SKM-1 (cell line): ENCODE results near the gene RASAL2.
A peak's percentile ranks its signal among the peaks of the same experiment; 100 is the strongest.
"Not testable (repeated sequence)": the region's sequence is repeated elsewhere in the genome, so short reads cannot be mapped to it uniquely, and the experiment has no call there.

Source experiments
- DNase-seq: peaks from one replicate; lab custom pipeline; 2025; ENCODE audit not compliant: unreplicated experiment; lab: John Stamatoyannopoulos, UW

The RASAL2 gene

GRCh38 chr1:178500936-178501554 is 407.1 kb downstream of the RASAL2 start:
- no peak for DNase-seq

- peak; percentile 64 for DNase-seq
Measured at GRCh38 chr1:178501705-178502329, 407.9 kb downstream of the RASAL2 start.

GRCh38 chr1:178502330-178502714 is 408.4 kb downstream of the RASAL2 start:
- no peak for DNase-seq

GRCh38 chr1:178502856-178503255 is 409.0 kb downstream of the RASAL2 start:
- no peak for DNase-seq

- DNase-seq: not testable (repeated sequence)
Measured at GRCh38 chr1:178503316-178503715, 409.4 kb downstream of the RASAL2 start.

GRCh38 chr1:178503849-178504248 is 409.9 kb downstream of the RASAL2 start:
- DNase-seq: no peak

- no peak for DNase-seq
Measured at GRCh38 chr1:178504286-178504685, 410.4 kb downstream of the RASAL2 start.

GRCh38 chr1:178506177-178506576 is 412.3 kb downstream of the RASAL2 start:
- DNase-seq: no peak

GRCh38 chr1:178506669-178507068 is 412.8 kb downstream of the RASAL2 start:
- DNase-seq: no peak

GRCh38 chr1:178509414-178510007 is 415.6 kb downstream of the RASAL2 start:
- no peak for DNase-seq

GRCh38 chr1:178510155-178510554 is 416.3 kb downstream of the RASAL2 start:
- no peak for DNase-seq

- no peak for DNase-seq
Measured at GRCh38 chr1:178512566-178513277, 418.8 kb downstream of the RASAL2 start, which contains the start of gene TEX35. Gene TEX35, plus strand, starts transcription at chr1:178513109. Its CDS starts 80 bp downstream, at chr1:178513189.

- DNase-seq: no peak
Measured at GRCh38 chr1:178513278-178513983, 419.5 kb downstream of the RASAL2 start.

- DNase-seq: no peak
Measured at GRCh38 chr1:178516110-178516509, 422.2 kb downstream of the RASAL2 start.

GRCh38 chr1:178518894-178519293 is 425.0 kb downstream of the RASAL2 start:
- no peak for DNase-seq

GRCh38 chr1:178520803-178521202 is 426.9 kb downstream of the RASAL2 start:
- DNase-seq: no peak

GRCh38 chr1:178521241-178521640 is 427.3 kb downstream of the RASAL2 start:
- DNase-seq: no peak

GRCh38 chr1:178527117-178527516 is 433.2 kb downstream of the RASAL2 start:
- DNase-seq: no peak

- no peak for DNase-seq
Measured at GRCh38 chr1:178528228-178528952, 434.5 kb downstream of the RASAL2 start.

GRCh38 chr1:178528953-178529335 is 435.0 kb downstream of the RASAL2 start:
- DNase-seq: no peak
